HG03060 (cell line): Measurements from ENCODE around the gene LRFN4.
"Not testable (repeated sequence)": the region's sequence is repeated elsewhere in the genome, so short reads cannot be mapped to it uniquely, and the experiment has no call there.

ENCODE experiments used
- ATAC-seq: cut with Tn5 transposase; IDR thresholded peaks from one replicate; pipeline ENCODE4 v1.9.1; 2021; ENCODE audit warnings: low read depth, moderate number of reproducible peaks; ENCODE audit not compliant: unreplicated experiment

Gene LRFN4

DNA sequence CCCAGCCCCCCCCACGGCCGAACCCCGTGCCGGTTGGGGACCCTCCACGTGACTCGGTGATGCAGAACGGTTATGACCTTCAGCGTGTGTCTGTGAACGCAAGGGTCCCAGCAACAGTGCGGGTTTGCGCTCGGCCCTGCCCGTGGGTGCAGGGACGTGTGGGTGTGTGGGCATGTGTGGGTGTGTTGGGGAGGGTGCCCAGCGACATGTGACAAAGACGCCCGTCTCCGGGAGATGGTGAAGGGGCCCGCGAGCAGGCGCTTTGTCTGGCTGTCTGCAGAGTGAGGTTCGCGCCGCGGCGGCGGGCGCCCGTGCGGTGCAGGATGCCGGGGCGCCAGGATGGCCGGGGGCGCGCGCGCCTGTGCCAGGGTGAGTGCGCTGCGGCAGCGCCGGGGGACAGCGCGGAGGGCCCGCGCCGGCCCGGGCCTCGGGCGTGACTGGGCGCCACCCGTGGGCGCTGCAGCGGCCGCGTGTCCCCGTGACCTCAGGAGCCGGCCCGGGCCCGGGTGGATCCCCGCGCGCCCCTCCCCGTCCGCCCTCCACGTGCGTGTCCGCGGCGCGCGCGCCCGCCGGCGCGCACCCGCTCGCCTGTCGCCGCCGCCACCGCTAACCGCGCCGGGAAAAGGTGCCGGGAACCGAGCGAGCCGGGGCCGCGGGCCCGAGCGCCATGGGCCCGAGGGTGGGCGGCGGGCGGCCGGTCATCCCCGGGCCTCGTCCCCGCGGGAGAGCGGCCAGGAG is at the start of gene LRFN4:
TSS of gene LRFN4 (plus strand) at position 569 of the 738 bp plus-strand sequence. CDS start 681 bp downstream, outside the sequence.
- no peak for ATAC-seq

DNA sequence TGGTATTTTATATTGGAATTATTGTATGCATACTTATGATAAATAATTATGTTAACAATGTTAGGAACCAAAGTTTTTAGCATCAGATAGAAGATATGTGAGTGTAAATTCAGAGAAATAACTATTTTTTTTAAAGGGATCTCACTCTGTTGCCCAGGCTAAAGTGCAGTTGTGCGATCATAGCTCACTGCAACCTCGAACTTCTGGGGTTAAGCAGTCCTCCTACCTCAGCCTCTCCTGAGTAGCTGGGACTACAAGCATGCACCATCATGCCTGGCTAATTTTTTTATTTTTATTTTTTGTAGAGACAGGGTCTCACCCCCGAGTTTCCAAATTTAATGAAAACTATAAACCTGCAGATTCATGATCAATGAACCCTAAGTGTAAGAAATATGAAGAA is 47.3 kb upstream of the LRFN4 start:
- ATAC-seq = no peak

DNA sequence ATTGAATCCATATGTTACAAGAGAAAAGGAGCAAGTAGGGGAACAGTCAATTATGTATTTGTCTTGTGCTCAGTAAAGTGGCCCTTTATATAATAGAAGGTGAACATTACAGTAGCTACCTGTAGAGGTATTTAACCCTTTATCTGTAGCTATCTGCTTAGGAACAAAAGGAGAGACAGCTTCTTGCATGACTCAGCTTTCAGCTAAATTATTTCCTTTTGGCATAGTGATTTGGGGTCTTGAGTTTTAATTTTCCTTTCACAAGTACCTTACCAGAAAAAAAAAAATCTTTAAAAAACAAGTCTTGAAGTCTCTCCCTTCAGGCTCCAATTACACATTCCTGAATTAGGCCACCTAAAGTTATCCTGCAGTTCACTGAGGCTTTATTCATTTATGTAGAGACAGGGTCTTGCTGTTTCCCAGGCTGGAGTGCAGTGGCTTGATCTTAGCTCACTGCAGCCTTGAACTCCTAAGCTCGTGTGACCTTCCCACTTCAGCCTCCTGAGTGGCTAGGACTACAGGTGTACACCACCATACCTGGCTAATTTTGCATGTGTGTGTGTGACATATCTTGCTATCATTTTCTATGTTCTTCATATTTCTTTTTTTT is 46.2 kb upstream of the LRFN4 start:
- no peak for ATAC-seq

DNA sequence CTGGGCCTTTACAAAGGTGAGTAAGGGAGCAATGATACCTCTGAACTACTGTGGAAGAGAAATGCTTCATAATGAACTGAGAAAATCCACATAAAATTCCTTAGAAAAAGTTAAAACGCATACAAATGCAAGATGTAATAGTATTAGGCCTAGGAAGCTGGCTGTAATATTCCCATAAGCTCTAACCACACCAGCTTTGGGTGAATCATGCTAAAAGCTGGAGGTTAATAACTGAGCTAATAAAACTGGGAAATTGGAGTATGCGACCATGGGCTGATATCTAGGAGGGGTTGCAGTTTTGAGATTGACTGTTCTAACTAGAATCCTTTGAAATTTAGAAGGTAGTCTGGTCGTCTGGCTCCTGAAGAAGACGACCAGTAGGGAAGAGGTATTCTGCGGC is 42.2 kb upstream of the LRFN4 start:
- ATAC-seq = no peak

DNA sequence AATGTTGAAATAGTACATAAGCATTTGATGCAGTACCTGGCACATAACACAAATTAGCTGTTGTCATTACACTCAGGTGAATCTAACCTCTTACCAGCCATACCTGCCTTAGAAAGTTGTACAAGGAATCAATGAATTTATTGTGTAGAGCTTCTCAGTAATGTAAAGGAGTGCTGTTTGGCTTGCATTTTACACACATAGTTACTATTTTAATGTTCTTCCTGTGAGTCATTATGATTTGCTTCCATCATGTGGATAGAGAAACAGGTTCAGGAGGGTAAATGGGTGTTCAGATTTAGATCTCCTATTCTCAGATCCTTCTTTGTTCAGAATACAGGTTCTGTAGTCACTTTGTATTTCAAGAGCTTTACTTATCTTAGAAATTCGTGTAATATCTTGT is 41.2 kb upstream of the LRFN4 start:
- ATAC-seq = no peak

DNA sequence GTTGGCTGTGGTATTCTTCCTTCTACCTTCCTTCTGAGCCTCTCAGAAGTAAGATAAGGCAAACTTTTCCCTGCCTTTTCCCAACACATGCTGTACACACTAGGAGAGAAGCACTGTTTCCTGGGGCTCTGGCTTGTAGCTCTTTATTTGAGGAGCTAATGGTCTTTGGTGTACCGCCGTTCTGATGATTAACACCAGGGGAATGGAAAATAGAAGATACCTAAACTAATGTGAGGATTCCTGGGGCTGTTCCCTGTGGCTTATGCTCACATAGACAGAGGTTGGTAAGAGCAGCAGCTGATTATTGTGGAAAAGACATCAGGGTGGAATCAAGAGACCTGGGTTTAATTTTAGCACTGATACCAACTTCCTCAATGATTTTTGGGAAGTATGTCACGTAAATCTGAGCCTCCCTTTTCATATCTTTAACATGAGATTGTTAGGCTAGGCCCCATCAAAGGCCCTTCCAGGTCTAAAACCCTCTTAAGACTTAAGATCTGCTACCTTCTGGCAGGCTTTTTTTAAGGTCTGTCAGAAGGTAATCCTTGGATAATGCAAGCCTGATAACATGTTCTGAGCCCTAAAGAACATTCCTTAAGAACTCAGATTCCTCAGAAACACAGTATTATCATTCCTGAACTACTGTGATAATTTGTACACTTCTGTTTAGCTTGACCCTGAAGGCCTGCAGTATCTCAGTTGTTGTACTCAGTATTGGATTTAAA is 38.5 kb upstream of the LRFN4 start:
- no peak for ATAC-seq

DNA sequence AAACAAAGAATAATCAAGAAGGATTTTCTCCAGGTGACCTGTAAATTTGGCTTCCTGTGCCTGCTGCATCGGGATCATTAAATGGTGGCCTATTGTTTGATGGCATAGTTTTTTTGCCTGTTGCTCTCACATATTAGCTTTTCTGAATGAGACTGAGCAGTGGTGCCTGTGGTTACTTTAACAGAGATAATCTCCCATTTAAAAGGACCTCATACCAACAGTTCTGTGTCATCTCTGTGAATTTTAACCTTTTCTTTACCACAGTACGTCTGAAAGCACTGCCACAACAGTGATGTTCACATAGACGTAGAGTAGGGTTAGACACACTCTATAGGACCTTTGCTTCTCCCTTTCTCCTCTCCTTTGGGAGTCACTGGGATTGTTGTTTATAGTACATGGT is 36.5 kb upstream of the LRFN4 start:
- ATAC-seq = no peak

DNA sequence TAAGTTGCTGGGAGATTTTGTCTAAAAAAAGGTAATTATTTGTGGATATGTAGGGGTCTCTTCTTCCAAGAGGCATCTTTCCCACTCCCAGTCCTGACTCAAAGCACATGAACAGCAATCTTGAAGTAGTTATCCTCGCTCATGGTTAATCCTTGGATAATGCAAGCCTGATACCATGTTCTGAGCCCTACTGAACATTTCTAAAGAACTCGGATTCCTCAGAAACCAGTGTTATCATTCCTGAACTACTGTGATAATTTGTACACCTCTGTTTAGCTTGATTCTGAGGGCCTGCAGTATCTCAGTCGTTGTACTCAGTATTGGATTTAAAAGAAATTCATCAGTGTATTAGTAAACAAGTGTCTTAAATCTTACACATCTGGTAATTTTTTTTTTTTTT is 36.0 kb upstream of the LRFN4 start:
- no peak for ATAC-seq

DNA sequence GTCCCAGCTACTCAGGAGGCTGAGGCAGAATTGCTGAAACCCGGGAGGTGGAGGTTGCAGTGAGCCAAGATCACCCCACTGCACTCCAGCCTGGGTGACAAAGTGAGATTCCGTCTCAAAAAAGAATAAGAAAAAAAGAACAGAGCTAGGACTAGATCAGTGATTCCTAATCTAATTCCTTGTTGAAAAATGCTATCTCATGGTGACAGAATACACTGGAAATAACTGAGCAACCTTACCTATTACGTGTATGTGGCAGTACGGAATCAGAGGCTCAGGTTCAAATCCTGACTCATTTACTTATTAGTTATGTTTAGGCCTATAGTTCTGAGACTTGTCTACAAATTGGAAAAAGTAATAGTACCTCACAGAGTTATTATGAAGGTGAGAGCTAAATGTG is 33.2 kb upstream of the LRFN4 start:
- ATAC-seq = no peak

DNA sequence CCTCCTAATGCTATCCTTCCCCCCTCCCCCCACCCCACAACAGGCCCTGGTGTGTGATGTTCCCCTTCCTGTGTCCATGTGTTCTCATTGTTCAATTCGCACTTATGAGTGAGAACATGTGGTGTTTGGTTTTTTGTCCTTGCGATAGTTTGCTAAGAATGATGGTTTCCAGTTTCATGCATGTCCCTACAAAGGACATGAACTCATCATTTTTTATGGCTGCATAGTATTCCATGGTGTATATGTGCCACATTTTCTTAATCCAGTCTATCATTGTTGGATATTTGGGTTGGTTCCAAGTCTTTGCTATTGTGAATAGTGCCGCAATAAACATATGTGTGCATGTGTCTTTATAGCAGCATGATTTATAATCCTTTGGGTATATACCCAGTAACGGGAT is 32.3 kb upstream of the LRFN4 start:
- ATAC-seq = not testable (repeated sequence)

DNA sequence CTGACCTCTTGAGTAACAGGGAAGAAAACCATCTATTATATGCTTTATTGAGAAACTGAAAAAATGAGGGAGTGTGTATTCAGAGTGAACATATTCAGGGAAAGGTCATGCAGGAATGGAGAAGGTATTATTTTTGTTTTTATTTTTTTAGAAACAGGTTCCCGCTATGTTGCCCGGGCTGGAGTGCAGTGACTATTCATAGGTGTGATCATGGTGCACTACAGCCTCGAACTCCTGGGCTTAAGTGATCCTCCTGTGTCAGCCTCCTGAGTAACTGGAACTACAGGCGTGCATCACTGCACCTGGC is 22.4 kb upstream of the LRFN4 start:
- ATAC-seq = no peak

DNA sequence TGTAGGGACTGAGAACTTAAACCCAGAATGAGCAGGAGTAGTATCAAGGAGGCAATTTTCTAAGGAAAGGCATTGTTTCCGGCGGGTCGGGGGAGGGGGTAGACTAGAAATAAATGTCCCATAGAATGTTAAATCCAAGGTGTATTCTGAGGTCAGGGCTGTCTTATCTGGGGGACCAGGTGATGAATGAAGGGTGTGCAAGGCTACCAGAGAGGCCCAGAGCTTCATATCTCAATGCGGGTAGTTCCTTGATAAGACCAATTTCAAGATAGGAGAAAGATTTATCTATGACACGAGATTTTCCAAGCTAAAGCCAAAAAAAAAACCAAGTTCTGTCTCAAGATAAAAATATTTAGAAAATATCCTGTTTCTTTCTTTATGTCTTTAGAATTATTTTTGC is 21.9 kb upstream of the LRFN4 start:
- ATAC-seq = no peak

DNA sequence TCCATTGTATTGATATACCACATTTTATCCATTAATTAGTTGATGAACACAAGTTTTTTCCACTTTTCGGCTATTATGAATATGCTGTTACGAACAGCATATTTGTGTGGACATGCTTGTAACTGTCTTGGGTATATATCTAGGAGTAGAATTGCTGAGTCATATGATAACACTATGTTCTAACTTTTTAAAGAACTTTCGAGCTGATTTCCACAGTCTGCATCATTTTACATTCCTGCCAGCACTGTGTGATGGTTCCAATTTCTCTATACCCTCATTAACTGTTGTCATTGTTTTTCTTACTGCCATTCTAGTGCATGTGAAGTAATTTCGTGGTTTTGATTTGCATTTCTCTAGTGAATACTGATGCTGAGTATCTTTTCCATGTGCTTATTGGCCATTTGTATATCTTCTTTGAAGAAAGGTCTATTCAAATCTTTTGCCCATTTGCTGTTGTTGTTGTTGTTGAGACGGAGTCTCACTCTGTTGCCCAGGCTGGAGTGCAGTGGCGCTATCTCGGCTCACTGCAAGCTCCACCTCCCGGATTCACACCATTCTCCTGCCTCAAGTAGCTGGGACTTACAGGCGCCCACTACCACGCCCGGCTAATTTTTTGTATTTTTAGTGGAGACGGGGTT is 21.0 kb upstream of the LRFN4 start:
- no peak for ATAC-seq

DNA sequence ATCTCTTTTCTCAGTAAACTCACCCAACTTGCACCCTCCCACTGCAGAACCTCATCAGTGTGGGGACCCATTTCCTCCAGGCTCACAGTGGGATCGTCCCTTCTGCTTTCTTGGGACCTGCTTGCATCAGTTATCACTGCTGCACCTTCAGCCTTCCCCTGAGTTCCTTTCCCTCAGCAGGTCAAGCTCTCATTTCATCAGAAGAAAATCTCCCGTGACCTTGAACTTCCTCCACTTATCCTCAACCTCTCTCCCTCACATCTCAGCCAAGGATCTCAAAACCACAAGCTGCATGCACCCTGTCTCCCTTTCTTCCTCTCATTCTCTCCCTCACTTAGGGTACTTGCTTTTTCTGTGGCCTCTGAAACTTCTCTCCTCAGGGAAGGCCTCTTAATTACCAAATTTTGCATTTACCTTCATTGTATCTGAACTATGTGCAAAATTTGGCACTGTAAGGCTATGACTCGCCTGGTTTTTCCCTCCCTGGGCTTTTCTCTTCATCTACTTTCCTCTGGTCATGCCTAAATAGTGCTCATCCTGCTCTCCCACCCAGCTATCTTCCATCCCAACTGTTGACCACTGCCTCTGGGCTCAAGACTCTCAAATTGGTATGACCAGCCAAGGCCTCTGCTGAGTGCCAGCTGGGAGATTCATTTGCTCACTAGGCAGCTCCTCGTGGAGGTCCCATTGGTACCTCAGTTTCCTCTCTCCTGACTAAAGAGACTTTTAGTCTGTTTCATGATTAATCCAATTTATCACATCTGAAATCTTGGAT is 16.4 kb upstream of the LRFN4 start:
- no peak for ATAC-seq

DNA sequence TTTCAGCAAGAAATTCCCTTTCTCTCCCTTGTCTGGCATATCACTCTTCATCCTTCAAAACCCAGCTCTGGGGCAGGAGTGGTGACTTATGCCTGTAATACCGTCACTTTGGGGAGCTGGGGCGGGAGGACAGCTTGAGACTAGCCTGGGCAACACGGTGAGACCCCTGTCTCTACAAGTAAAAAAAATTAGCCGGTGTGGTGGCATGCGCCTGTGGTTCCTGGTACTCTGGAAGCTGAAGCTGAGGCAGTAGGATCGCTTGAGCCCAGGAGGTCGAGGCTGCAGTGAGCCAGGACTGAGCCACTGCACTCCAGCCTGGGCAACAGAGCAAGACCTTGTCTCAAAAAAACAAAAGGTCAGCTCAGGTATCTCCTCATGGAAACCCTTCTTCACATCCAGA is 15.0 kb upstream of the LRFN4 start:
- ATAC-seq = no peak

DNA sequence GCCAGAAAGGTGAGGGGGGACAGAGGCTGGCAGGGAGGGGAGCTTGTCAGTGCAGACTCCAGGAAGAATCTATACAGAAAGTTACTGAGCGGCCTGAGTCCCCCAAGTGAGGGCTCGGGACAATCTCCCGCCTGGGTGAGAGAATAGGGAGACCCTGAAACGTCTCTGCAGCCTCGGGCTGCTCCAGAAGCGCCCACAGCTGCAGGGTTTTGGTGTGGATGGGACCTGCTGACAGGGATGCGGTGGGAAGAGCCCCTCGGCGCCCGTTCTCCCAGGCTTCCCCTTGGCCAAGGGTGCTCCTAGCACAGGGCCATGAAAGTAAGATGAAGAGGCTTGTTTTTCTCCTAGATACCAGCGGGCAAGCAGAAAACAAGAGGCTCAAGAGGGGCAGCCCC is 14.4 kb upstream of the LRFN4 start:
- no peak for ATAC-seq

DNA sequence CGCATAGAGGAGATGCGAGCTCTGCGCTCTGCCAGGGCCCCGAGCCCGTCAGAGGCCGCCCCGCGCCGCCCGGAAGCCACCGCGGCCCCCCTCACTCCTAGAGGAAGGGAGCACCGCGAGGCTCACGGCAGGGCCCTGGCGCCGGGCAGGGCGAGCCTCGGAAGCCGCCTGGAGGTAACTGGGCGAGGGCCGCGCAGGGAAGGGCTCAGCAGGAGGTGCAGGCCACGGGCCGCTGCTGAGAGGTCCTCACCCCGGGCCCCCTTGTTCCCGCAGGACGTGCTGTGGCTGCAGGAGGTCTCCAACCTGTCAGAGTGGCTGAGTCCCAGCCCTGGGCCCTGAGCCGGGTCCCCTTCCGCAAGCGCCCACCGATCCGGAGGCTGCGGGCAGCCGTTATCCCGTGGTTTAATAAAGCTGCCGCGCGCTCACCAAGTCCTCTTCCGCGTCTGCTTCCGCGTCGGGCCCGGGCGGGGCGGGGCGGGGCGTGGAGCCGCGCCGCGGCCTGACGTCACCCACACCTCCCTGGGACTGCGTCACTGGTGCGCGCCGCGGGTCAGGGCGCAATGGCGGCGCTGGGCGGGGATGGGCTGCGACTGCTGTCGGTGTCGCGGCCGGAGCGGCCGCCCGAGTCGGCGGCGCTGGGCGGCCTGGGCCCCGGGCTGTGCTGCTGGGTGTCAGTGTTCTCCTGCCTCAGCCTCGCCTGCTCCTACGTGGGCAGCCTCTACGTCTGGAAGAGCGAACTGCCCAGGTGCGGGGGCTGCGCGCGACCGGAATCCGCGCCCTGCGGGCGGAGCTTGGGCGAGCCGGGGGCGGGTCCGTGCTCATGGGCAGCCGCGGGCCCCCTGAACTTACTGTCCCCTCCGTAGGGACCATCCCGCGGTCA is 13.7 kb upstream of the LRFN4 start, which contains the start of gene RCE1:
TSS of gene RCE1 (plus strand) at position 546 of the 880 bp plus-strand sequence. CDS start at position 561, 15 bp downstream.
- peak; percentile 54 for ATAC-seq

DNA sequence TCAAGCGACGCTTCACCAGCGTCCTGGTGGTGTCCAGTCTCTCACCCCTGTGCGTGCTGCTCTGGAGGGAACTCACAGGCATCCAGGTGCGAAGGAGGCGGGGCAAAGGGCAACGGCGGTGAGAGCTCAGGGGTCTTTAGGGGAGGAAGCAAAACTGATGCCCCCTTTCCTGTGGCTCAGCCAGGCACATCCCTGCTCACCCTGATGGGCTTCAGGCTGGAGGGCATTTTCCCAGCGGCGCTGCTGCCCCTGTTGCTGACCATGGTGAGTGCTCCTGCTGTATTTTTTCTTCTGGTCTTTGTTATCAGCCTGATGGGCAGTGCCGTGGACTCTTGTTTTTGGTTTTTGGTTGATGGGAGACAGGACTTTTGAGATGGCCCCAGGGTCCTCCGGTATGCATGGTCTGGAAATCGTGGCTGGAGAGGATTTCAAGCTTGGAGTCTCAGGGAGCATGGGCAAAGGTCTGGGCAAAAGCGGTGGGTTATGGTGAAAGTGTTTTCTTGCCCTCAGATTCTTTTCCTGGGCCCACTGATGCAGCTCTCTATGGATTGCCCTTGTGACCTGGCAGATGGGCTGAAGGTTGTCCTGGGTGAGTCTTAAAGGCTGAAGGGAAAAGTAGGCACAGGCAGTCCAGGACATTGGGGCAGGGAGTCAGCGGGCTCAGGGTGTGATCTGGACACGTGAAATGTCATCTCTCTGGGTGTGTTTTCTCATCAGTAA is 12.9 kb upstream of the LRFN4 start:
- ATAC-seq = no peak
